ENCODE results near the gene ZMYND12. TPM values are rescaled to one million over a fixed set of nuclear protein-coding genes. Genes with fewer than 3 reads are reported as not detected.
A peak's percentile ranks its signal among the peaks of the same experiment; 100 is the strongest.

Gene ZMYND12
- total and polyA plus RNA-seq, 2 donors (not counting 1 experiment from before 2014, with no cell fraction given) = 0.56 to 3.5 TPM

- H3K4me3 ChIP-seq (replicated peaks in 1 of 4; ENCODE audit: control extremely low read depth in 1 of 4, insufficient read depth in 1 of 4, low read depth in 3 of 4, low read length in 4 of 4) = peak overlapping the region in 1 of 4 experiments; percentile 21
- DNase-seq (ENCODE audit: low read depth in 2 of 2) = no peak
- H3K9me3 ChIP-seq (ENCODE audit: control insufficient read depth, insufficient read depth, low read depth, low read length) = no peaks in the 10 kb centered on the region
- peaks cover 18% of the 10 kb centered on the region for H3K27me3 ChIP-seq (ENCODE audit: control insufficient read depth, insufficient read depth, low read length)
- TF ChIP-seq CTCF (conservative IDR thresholded peaks at IDR 0.05 in 1 of 2, IDR thresholded peaks at IDR 0.05 in 1 of 2; ENCODE audit: low read depth in 1 of 2, low read length in 2 of 2) (no peak), EZH2 (IDR thresholded peaks at IDR 0.05; ENCODE audit: low read length, missing control alignments) (peak; percentile 70)
- H3K36me3 ChIP-seq (ENCODE audit: control insufficient read depth, insufficient read depth, low read length) = no peaks in the 10 kb centered on the region
- H3K4me1 ChIP-seq (ENCODE audit: control insufficient read depth, extremely low read depth, insufficient read depth, low read length) = no peaks in the 10 kb centered on the region
- no peaks in the 10 kb centered on the region for H3K79me2 ChIP-seq (ENCODE audit: control insufficient read depth, insufficient read depth, low read length)
- H2AFZ ChIP-seq (ENCODE audit: low read length) = no peak overlapping the region
- no peak overlapping the region for H3K4me2 ChIP-seq (ENCODE audit: extremely low read depth, insufficient read depth, low read length)
- no peak overlapping the region for H3K9ac ChIP-seq (ENCODE audit: insufficient read depth, low read length)
- H3K27ac ChIP-seq (ENCODE audit: insufficient read depth, low read length) = no peak overlapping the region
- H4K20me1 ChIP-seq (ENCODE audit: control insufficient read depth, extremely low read depth, insufficient read depth, low read length) = no peaks in the 10 kb centered on the region
Measured at GRCh38 chr1:42381280-42381673, 74.5 kb downstream of the ZMYND12 start.

GRCh38 chr1:42380586-42381279, 75.1 kb downstream of the ZMYND12 start, which contains the start of gene RIMKLA:
TSS of gene RIMKLA (plus strand) at chr1:42380792. CDS start at chr1:42380935, 143 bp downstream.
- Histone ChIP-seq H3K9me3 (ENCODE audit: control insufficient read depth, insufficient read depth, low read depth, low read length) (no peaks in the 10 kb centered on the region), H4K20me1 (ENCODE audit: control insufficient read depth, extremely low read depth, insufficient read depth, low read length) (no peaks in the 10 kb centered on the region), H3K4me2 (ENCODE audit: extremely low read depth, insufficient read depth, low read length) (peak within 1 kb of the TSS; percentile 64), H3K27me3 (ENCODE audit: control insufficient read depth, insufficient read depth, low read length) (peaks cover 18% of the 10 kb centered on the region), H3K79me2 (ENCODE audit: control insufficient read depth, insufficient read depth, low read length) (no peaks in the 10 kb centered on the region), H3K36me3 (ENCODE audit: control insufficient read depth, insufficient read depth, low read length) (no peaks in the 10 kb centered on the region), H3K4me1 (ENCODE audit: control insufficient read depth, extremely low read depth, insufficient read depth, low read length) (no peaks in the 10 kb centered on the region), H3K9ac (ENCODE audit: insufficient read depth, low read length) (no peak within 1 kb of the TSS), H3K4me3 (replicated peaks in 1 of 4; ENCODE audit: control extremely low read depth in 1 of 4, insufficient read depth in 1 of 4, low read depth in 3 of 4, low read length in 4 of 4) (peak within 1 kb of the TSS in 3 of 4 experiments; percentile 21 to 46 (median 21)), H2AFZ (ENCODE audit: low read length) (peak within 1 kb of the TSS; percentile 53), H3K27ac (ENCODE audit: insufficient read depth, low read length) (no peak within 1 kb of the TSS)
- TF ChIP-seq EZH2 (IDR thresholded peaks at IDR 0.05; ENCODE audit: low read length, missing control alignments) = no peak
- no peak for TF ChIP-seq CTCF (conservative IDR thresholded peaks at IDR 0.05 in 1 of 2, IDR thresholded peaks at IDR 0.05 in 1 of 2; ENCODE audit: low read depth in 1 of 2, low read length in 2 of 2)
- peak; percentile 6 to 20 for DNase-seq (ENCODE audit: low read depth in 2 of 2)

Other genes starting within 250 kb of the ZMYND12 start
- 15.2 and 22.6 TPM in 2 replicates for gene FOXJ3, start 120.8 kb downstream of the ZMYND12 start, total RNA-seq
- gene FOXJ3, start 120.8 kb downstream of the ZMYND12 start, polyA plus RNA-seq = 29.5 and 31.1 TPM in 2 replicates
- gene RIMKLA, start 75.2 kb downstream of the ZMYND12 start, total RNA-seq = under 0.01 TPM in 2 replicates
- gene RIMKLA, start 75.2 kb downstream of the ZMYND12 start, polyA plus RNA-seq = 0.05 TPM in 1 of 2 replicates, not detected in the other
- 39.3 and 49.6 TPM in 2 replicates for gene PPCS, start 521 bp upstream of the ZMYND12 start, total RNA-seq
- gene PPCS, start 521 bp upstream of the ZMYND12 start, polyA plus RNA-seq = 29.6 and 40.3 TPM in 2 replicates
- 1.3 TPM in 2 replicates for gene CCDC30, start 7.3 kb upstream of the ZMYND12 start, total RNA-seq
- gene CCDC30, start 7.3 kb upstream of the ZMYND12 start, polyA plus RNA-seq = 0.37 and 0.56 TPM in 2 replicates
- gene PPIH, start 202.4 kb upstream of the ZMYND12 start, total RNA-seq = 13.1 and 19.0 TPM in 2 replicates
- gene PPIH, start 202.4 kb upstream of the ZMYND12 start, polyA plus RNA-seq = 32.3 and 56.5 TPM in 2 replicates
- gene YBX1, start 226.4 kb upstream of the ZMYND12 start, total RNA-seq = 500 and 795 TPM in 2 replicates
- 799 and 1,134 TPM in 2 replicates for gene YBX1, start 226.4 kb upstream of the ZMYND12 start, polyA plus RNA-seq